H1 (cell line): ENCODE measurements around the gene ACVRL1. TPM values are rescaled to one million over a fixed set of nuclear protein-coding genes. Genes with fewer than 3 reads are reported as not detected.
A peak's percentile ranks its signal among the peaks of the same experiment; 100 is the strongest.

Source experiments
- CTCF ChIA-PET: fragments of 300-600 bp; sonication (Branson Sonifier 250); formaldehyde crosslinking; loops from one replicate; lab custom pipeline; 2021; ENCODE audit not compliant: partially characterized antibody; lab: Charles Lee
- POLR2A ChIA-PET: fragments of 300-600 bp; sonication (Branson Sonifier 250); formaldehyde crosslinking; loops from one replicate; lab custom pipeline; 2021; ENCODE audit warnings: inconsistent platforms; ENCODE audit not compliant: partially characterized antibody; lab: Charles Lee
- DNase-seq, 2 experiments: peaks; one replicate each; pipeline versions ENCODE4 v3.0.0 to v3.0.0-alpha.2; 2010 to 2022; ENCODE audit warnings: low spot score in 2 of 2, low read depth in 1 of 2, mixed read lengths in 1 of 2
- FAIRE-seq: peaks from 2 replicates; lab custom pipeline; 2011; peaks lifted over from hg19 to GRCh38; lab: Jason Lieb, UNC
- H2AFZ ChIP-seq: 2 replicates; pipeline ENCODE4 v1.8.1; 2012; ENCODE audit warnings: low read length, inconsistent platforms
- H2AK5ac ChIP-seq: 2 replicates; pipeline ENCODE4 v1.6.1; 2013; ENCODE audit warnings: low read depth, low read length
- H2BK120ac ChIP-seq: replicated peaks from 2 replicates; pipeline ENCODE3; 2013; ENCODE audit warnings: low read depth, low read length, inconsistent platforms
- H2BK12ac ChIP-seq: 2 replicates; pipeline ENCODE4 v1.6.1; 2013; ENCODE audit warnings: low read depth, low read length
- H2BK15ac ChIP-seq: 2 replicates; pipeline ENCODE4 v1.6.1; 2013; ENCODE audit warnings: low read length
- H2BK20ac ChIP-seq: 2 replicates; pipeline ENCODE4 v1.6.1; 2013; ENCODE audit warnings: low read length
- H2BK5ac ChIP-seq: 2 replicates; pipeline ENCODE4 v1.6.1; 2013; ENCODE audit warnings: low read depth, low read length
- H3K14ac ChIP-seq: 2 replicates; pipeline ENCODE4 v1.6.1; 2013; ENCODE audit warnings: inconsistent platforms; ENCODE audit not compliant: insufficient read length
- H3K18ac ChIP-seq: 2 replicates; pipeline ENCODE4 v1.6.1; 2013; ENCODE audit warnings: low read length; ENCODE audit errors: extremely low read depth
- H3K23ac ChIP-seq: 2 replicates; pipeline ENCODE4 v1.6.1; 2013; ENCODE audit warnings: inconsistent platforms; ENCODE audit not compliant: insufficient read length
- H3K23me2 ChIP-seq: 2 replicates; pipeline ENCODE4 v1.6.1; 2013; ENCODE audit warnings: low read depth, low read length
- H3K27ac ChIP-seq: 2 replicates; pipeline ENCODE4 v1.6.1; 2011; ENCODE audit warnings: low read depth, low read length, inconsistent platforms
- H3K27me3 ChIP-seq, 4 experiments: replicated peaks in 1 of 4; 1 replicate in 1 of 4; 2 replicates in 3 of 4; pipeline versions ENCODE4 v1.6.1 to v1.8.1; 2011 to 2013; ENCODE audit warnings: low read length in 3 of 4, mild to moderate bottlenecking in 3 of 4, inconsistent platforms in 2 of 4, mixed read lengths in 2 of 4, moderate library complexity in 1 of 4; ENCODE audit not compliant: control insufficient read depth in 3 of 4, insufficient read depth in 3 of 4; ENCODE audit errors: extremely low read depth in 1 of 4
- H3K36me3 ChIP-seq, 4 experiments: 2 replicates each; pipeline versions ENCODE4 v1.6.1 to v1.8.1; 2011 to 2013; ENCODE audit warnings: mild to moderate bottlenecking in 4 of 4, low read length in 3 of 4, moderate library complexity in 2 of 4, control low read depth in 1 of 4, inconsistent platforms in 1 of 4; ENCODE audit not compliant: insufficient read depth in 4 of 4, control insufficient read depth in 2 of 4
- H3K4ac ChIP-seq: replicated peaks from 2 replicates; pipeline ENCODE3; 2013; ENCODE audit warnings: low read length, low read depth, mixed read lengths, inconsistent platforms; ENCODE audit not compliant: insufficient read length
- H3K4me1 ChIP-seq, 4 experiments: replicated peaks in 1 of 4; 1 replicate in 1 of 4; 2 replicates in 3 of 4; pipeline versions ENCODE4 v1.6.1 to v1.8.1; 2011 to 2013; ENCODE audit warnings: low read length in 3 of 4, inconsistent platforms in 2 of 4, mixed read lengths in 1 of 4; ENCODE audit not compliant: insufficient read depth in 4 of 4, control insufficient read depth in 3 of 4
- H3K4me2 ChIP-seq, 2 experiments: 2 replicates each; pipeline versions ENCODE4 v1.6.1 to v1.8.1; 2011 to 2013; ENCODE audit warnings: low read depth in 2 of 2, low read length in 2 of 2, control low read depth in 1 of 2, inconsistent platforms in 1 of 2, mild to moderate bottlenecking in 1 of 2; ENCODE audit not compliant: insufficient read depth in 1 of 2
- H3K4me3 ChIP-seq, 4 experiments: fragments of 200-600, 300-600 bp in 1 of 4; sonication (generic), shearing (Covaris generic), sonication (Bioruptor Twin) in 1 of 4; 2 replicates each; pipeline versions ENCODE4 v1.5.1 to v1.8.1; 2011 to 2016; ENCODE audit warnings: low read length in 4 of 4, low read depth in 3 of 4, control low read depth in 2 of 4, inconsistent platforms in 2 of 4, mild to moderate bottlenecking in 2 of 4, mixed read lengths in 1 of 4, moderate library complexity in 1 of 4; ENCODE audit not compliant: insufficient read depth in 2 of 4; ENCODE audit errors: extremely low read depth in 1 of 4
- H3K56ac ChIP-seq: replicated peaks from 2 replicates; pipeline ENCODE3; 2013; ENCODE audit warnings: low read depth, mild to moderate bottlenecking, mixed read lengths, low read length, inconsistent platforms; ENCODE audit not compliant: insufficient read length
- H3K79me1 ChIP-seq: 2 replicates; pipeline ENCODE4 v1.6.1; 2013; ENCODE audit warnings: low read depth, low read length, control low read depth
- H3K79me2 ChIP-seq, 2 experiments: 2 replicates each; pipeline versions ENCODE4 v1.6.1 to v1.8.1; 2012 to 2013; ENCODE audit warnings: low read length in 2 of 2, mild to moderate bottlenecking in 2 of 2, inconsistent platforms in 1 of 2; ENCODE audit not compliant: insufficient read depth in 2 of 2, control insufficient read depth in 1 of 2
- H3K9ac ChIP-seq, 4 experiments: replicated peaks in 1 of 4; 1 replicate in 1 of 4; 2 replicates in 3 of 4; pipeline versions ENCODE4 v1.6.1 to v1.8.1; 2011 to 2013; ENCODE audit warnings: low read depth in 3 of 4, low read length in 3 of 4, control low read depth in 2 of 4, mild to moderate bottlenecking in 2 of 4, moderate library complexity in 2 of 4, inconsistent platforms in 1 of 4; ENCODE audit errors: extremely low read depth in 1 of 4
- H3K9me3 ChIP-seq, 2 experiments: 2 replicates each; pipeline versions ENCODE4 v1.6.1 to v1.8.1; 2012 to 2013; ENCODE audit warnings: mild to moderate bottlenecking in 2 of 2, moderate library complexity in 2 of 2, control low read depth in 1 of 2, inconsistent platforms in 1 of 2, low read depth in 1 of 2, low read length in 1 of 2, mixed read lengths in 1 of 2; ENCODE audit not compliant: insufficient read depth in 2 of 2
- H4K20me1 ChIP-seq, 2 experiments: replicated peaks in 1 of 2; 2 replicates each; pipeline versions ENCODE3 to v1.8.1; 2011 to 2013; ENCODE audit warnings: inconsistent platforms in 2 of 2, low read length in 2 of 2, mild to moderate bottlenecking in 1 of 2; ENCODE audit not compliant: insufficient read depth in 2 of 2, control insufficient read depth in 1 of 2
- H4K5ac ChIP-seq: 2 replicates; pipeline ENCODE4 v1.6.1; 2013; ENCODE audit warnings: low read length, low read depth, mixed read lengths, inconsistent platforms; ENCODE audit not compliant: insufficient read length
- H4K8ac ChIP-seq: 2 replicates; pipeline ENCODE4 v1.8.0; 2013; ENCODE audit warnings: mild to moderate bottlenecking, moderate library complexity, low read length, inconsistent platforms; ENCODE audit not compliant: insufficient read depth; ENCODE audit errors: extremely low read depth
- H4K91ac ChIP-seq: replicated peaks from 2 replicates; pipeline ENCODE3; 2013; ENCODE audit warnings: low read length, mixed read lengths, inconsistent platforms; ENCODE audit not compliant: insufficient read length
- BRCA1 ChIP-seq: IDR thresholded peaks from 2 replicates; pipeline ENCODE4 v1.6.1; 2012; ENCODE audit warnings: low read depth, low read length, improper control_type of control experiment
- CHD1 ChIP-seq: IDR thresholded peaks from 2 replicates; pipeline ENCODE4 v1.6.1; 2012; ENCODE audit warnings: low read depth, low read length, improper control_type of control experiment
- GABPA ChIP-seq: IDR thresholded peaks from 2 replicates; pipeline ENCODE4 v1.6.1; 2011; ENCODE audit warnings: mild to moderate bottlenecking, low read length, moderate library complexity, borderline replicate concordance; ENCODE audit not compliant: insufficient read depth
- GTF2F1 ChIP-seq: IDR thresholded peaks from 2 replicates; pipeline ENCODE4 v1.6.1; 2012; ENCODE audit warnings: low read depth, low read length, improper control_type of control experiment, borderline replicate concordance
- KDM1A ChIP-seq: fragments of 200-600, 300-600 bp; sonication (generic); IDR thresholded peaks from 2 replicates; pipeline ENCODE4 v1.7.1; 2016; ENCODE audit warnings: mild to moderate bottlenecking, low read length, borderline replicate concordance
- KDM5A ChIP-seq: fragments of 200-600 bp; IDR thresholded peaks from 2 replicates; pipeline ENCODE4 v1.7.1; 2012; ENCODE audit warnings: mild to moderate bottlenecking, low read length, inconsistent platforms, mixed read lengths
- PHF8 ChIP-seq: fragments of 200-600 bp; sonication (generic); conservative IDR thresholded peaks from 2 replicates; pipeline ENCODE4 v1.7.1; 2012; ENCODE audit warnings: low read depth, mild to moderate bottlenecking, inconsistent platforms, low read length, moderate library complexity
- SRF ChIP-seq: IDR thresholded peaks from 2 replicates; pipeline ENCODE4 v1.6.1; 2011; ENCODE audit warnings: mild to moderate bottlenecking, low read depth, low read length, moderate library complexity
- SUZ12 ChIP-seq: fragments of 200-600 bp; sonication (generic); IDR thresholded peaks from 2 replicates; pipeline ENCODE4 v1.6.1; 2012; ENCODE audit warnings: mild to moderate bottlenecking, inconsistent platforms, low read length, moderate library complexity, mixed read lengths
- TBP ChIP-seq: IDR thresholded peaks from 2 replicates; pipeline ENCODE4 v1.6.1; 2011; ENCODE audit warnings: low read depth, low read length, improper control_type of control experiment
- WGBS, 2 experiments: shearing (Covaris generic) in 1 of 2; methylation state at CpG; one replicate each; pipeline versions ENCODE4 v1.1.6 to v1.1.7; 2013 to 2015; ENCODE audit warnings: low lambda C conversion rate in 2 of 2, mixed read lengths in 2 of 2, inconsistent platforms in 1 of 2, low coverage in 1 of 2, missing lambda C conversion rate in 1 of 2; ENCODE audit not compliant: insufficient replicate concordance in 2 of 2, insufficient coverage in 1 of 2, insufficient read length in 1 of 2; ENCODE audit errors: extremely low coverage in 1 of 2, missing lambda C conversion rate in 1 of 2; 5-methylcytosine and 5-hydroxymethylcytosine counted together
- polyA plus RNA-seq, 7 experiments: library from polyadenylated mRNA; depleted of rRNA in 3 of 7; stranded (reverse) in 5 of 7; unstranded in 2 of 7; fragments of >200 nt in 5 of 7; fragments of 200-250 nt in 2 of 7; gene quantifications; 1 replicate in 5 of 7; 2 replicates in 1 of 7; 4 replicates in 1 of 7; pipeline versions ENCODE4 v1.2.1 to v1.2.3, GENCODE V29; 2011 to 2013; ENCODE audit warnings: missing spikeins in 2 of 7, mixed read lengths in 2 of 7
- total RNA-seq: library from RNA; stranded (reverse); fragmentation: NEBNext Ultra II Directional; extraction: Animal tissue kit (Norgen Biotek cat#: 25700); gene quantifications from 2 replicates; pipeline ENCODE4 v1.2.1, GENCODE V29; 2021

The ACVRL1 gene
- total and polyA plus RNA-seq, 2 of the 8 experiments (the other 6 are each of a cell fraction or from before 2014, with no cell fraction given): 0.09 to 0.35 TPM

DNA sequence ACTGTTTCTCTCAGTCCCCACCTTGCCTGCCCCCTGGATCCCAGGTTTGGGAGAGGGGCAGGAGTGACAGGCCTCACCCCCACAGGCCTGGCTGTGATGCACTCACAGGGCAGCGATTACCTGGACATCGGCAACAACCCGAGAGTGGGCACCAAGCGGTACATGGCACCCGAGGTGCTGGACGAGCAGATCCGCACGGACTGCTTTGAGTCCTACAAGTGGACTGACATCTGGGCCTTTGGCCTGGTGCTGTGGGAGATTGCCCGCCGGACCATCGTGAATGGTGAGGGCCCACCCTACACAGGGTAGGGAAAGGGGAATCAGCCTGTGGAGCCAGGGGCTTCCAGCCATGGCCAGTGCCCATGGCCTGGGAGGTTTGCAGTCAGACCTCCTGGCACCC, 8.6 kb downstream of the ACVRL1 start:
- Histone ChIP-seq H3K4ac (peak overlapping the region; percentile 54), H3K27ac (no peak overlapping the region), H3K9me3 (no peaks in the 10 kb centered on the region), H2BK120ac (no peak overlapping the region), H2BK15ac (no peak overlapping the region), H3K14ac (no peak overlapping the region), H3K23ac (no peak overlapping the region), H4K20me1 (no peaks in the 10 kb centered on the region), H3K79me2 (no peaks in the 10 kb centered on the region), H3K23me2 (no peaks in the 10 kb centered on the region), H4K8ac (peak overlapping the region; percentile 3; the same call in 1 of the 2 replicates), H2BK20ac (no peak overlapping the region), H3K4me1 (peaks cover 1 to 9% (median 3%) of the 10 kb centered on the region in 4 experiments; a peak in 6 of 7 replicates), H3K9ac (no peak overlapping the region), H3K56ac (no peak overlapping the region), H2BK12ac (no peak overlapping the region), H4K5ac (no peak overlapping the region), H2BK5ac (0 out of 2 replicates have a peak overlapping the region, but pooled peaks have one; percentile 24), H2AFZ (no peak overlapping the region), H3K4me3 (no peak overlapping the region)
- POLR2A ChIA-PET: interaction anchor here (1.5 kb wide), 1 partner anchor 28 kb away, joined by 3 read pairs; the partner anchor contains the start of gene ANKRD33
- DNase-seq (no peak), FAIRE-seq (no peak)
- CTCF ChIA-PET: interaction anchor here (0.8 to 6.7 kb wide), 6 partner anchors 10 to 88 kb away, joined by 3 to 77 read pairs (median 8); no protein-coding TSS in a partner anchor
- TF ChIP-seq KDM1A: no peak
- TF ChIP-seq SUZ12: no peak
- TF ChIP-seq PHF8: no peak
- TF ChIP-seq CHD1: no peak
- no peak for TF ChIP-seq GTF2F1
- TF ChIP-seq BRCA1: no peak
- TF ChIP-seq GABPA: no peak
- TF ChIP-seq SRF: no peak
- TF ChIP-seq KDM5A: no peak
- TF ChIP-seq TBP: no peak
- TF ChIP-seq, all 59 proteins: peak for 0
- Histone ChIP-seq H4K91ac (no peak overlapping the region), H3K18ac (no peak overlapping the region), H2AK5ac (peak overlapping the region; percentile 77; the same call in 1 of the 2 replicates), H3K4me2 (no peak overlapping the region), H3K79me1 (no peaks in the 10 kb centered on the region), H3K27me3 (peaks cover 0 to 3% (median 0%) of the 10 kb centered on the region in 4 experiments; a peak in 1 of 7 replicates), H3K36me3 (no peaks in the 10 kb centered on the region)
- 94% methylated on average over 11 of the region's 11 CpGs; no CpG with 5 or more reads in 1 of the 2 experiments for WGBS, 2 experiments
